Activated T-helper 1 cell treated with anti-CD3 and anti-CD28 coated beads, Interleukin-12 subunit alpha, Interleukin-12 subunit beta, Interleukin-2, Interleukin-4 antibody, amounts not matched to agents 30 ng/mL and 10 ng/mL and 1 ng/mL, durations not matched to agents 14 hours and 24 hours and 36 hours (primary cell): ENCODE results near the gene DHCR24. TPM values are rescaled to one million over a fixed set of nuclear protein-coding genes. Genes with fewer than 3 reads are reported as not detected.

Experiments
- DNase-seq: peaks from one replicate; pipeline ENCODE4 v3.0.0; 2021; ENCODE audit warnings: low spot score
- H3K27ac Mint-ChIP-seq: one replicate; pipeline ENCODE4 v1.8.0; 2021; ENCODE audit warnings: mild to moderate bottlenecking, mixed read lengths
- H3K27me3 Mint-ChIP-seq: one replicate; pipeline ENCODE4 v1.8.0; 2022; ENCODE audit warnings: mild to moderate bottlenecking, moderate library complexity, mixed read lengths; ENCODE audit not compliant: insufficient read depth
- H3K36me3 Mint-ChIP-seq: one replicate; pipeline ENCODE4 v1.8.0; 2021; ENCODE audit warnings: low read depth, mixed read lengths
- H3K4me1 Mint-ChIP-seq: one replicate; pipeline ENCODE4 v1.8.0; 2021; ENCODE audit warnings: low read depth, mixed read lengths
- H3K4me3 Mint-ChIP-seq: one replicate; pipeline ENCODE4 v1.8.0; 2021; ENCODE audit warnings: mild to moderate bottlenecking, moderate library complexity, mixed read lengths
- H3K9me3 Mint-ChIP-seq: one replicate; pipeline ENCODE4 v1.8.0; 2021; ENCODE audit warnings: mixed read lengths
- intact Hi-C: fragments of 100-400 bp; cut with micrococcal nuclease; formaldehyde crosslinking; loops from one replicate; pipeline ENCODE4 v1.15.1; 2024
- total RNA-seq: library from RNA; stranded (reverse); gene quantifications from 2 replicates; pipeline ENCODE4 v1.2.3, GENCODE V29; 2022

DHCR24 gene
- total RNA-seq, 1 donor from 2014 or later = 211 TPM

- intact Hi-C loops = no loop called here
- DNase-seq = no peak
- no peaks in the 10 kb centered on the region for H3K9me3 Mint-ChIP-seq
- no peaks in the 10 kb centered on the region for H3K4me1 Mint-ChIP-seq
- no peak overlapping the region for H3K4me3 Mint-ChIP-seq
- no peak overlapping the region for H3K27ac Mint-ChIP-seq
- peaks cover 41% of the 10 kb centered on the region for H3K36me3 Mint-ChIP-seq
- no peaks in the 10 kb centered on the region for H3K27me3 Mint-ChIP-seq
Measured at GRCh38 chr1:54853793-54854370, 33.1 kb downstream of the DHCR24 start.

GRCh38 chr1:54853096-54853792 is 33.8 kb downstream of the DHCR24 start:
- intact Hi-C loops = no loop called here
- H3K36me3 Mint-ChIP-seq = peaks cover 41% of the 10 kb centered on the region
- H3K27ac Mint-ChIP-seq = no peak overlapping the region
- H3K27me3 Mint-ChIP-seq = no peaks in the 10 kb centered on the region
- H3K4me1 Mint-ChIP-seq = no peaks in the 10 kb centered on the region
- H3K9me3 Mint-ChIP-seq = no peaks in the 10 kb centered on the region
- no peak for DNase-seq
- no peak overlapping the region for H3K4me3 Mint-ChIP-seq

- DNase-seq = no peak
- H3K9me3 Mint-ChIP-seq = no peaks in the 10 kb centered on the region
- no peak overlapping the region for H3K27ac Mint-ChIP-seq
- H3K27me3 Mint-ChIP-seq = no peaks in the 10 kb centered on the region
- no peaks in the 10 kb centered on the region for H3K4me1 Mint-ChIP-seq
- peaks cover 47% of the 10 kb centered on the region for H3K36me3 Mint-ChIP-seq
- no peak overlapping the region for H3K4me3 Mint-ChIP-seq
- intact Hi-C loops = no loop called here
Measured at GRCh38 chr1:54851936-54852524, 35.0 kb downstream of the DHCR24 start.

GRCh38 chr1:54851406-54851805 is 35.6 kb downstream of the DHCR24 start:
- Mint-ChIP-seq H3K27me3 (no peaks in the 10 kb centered on the region), H3K4me1 (no peaks in the 10 kb centered on the region), H3K36me3 (peaks cover 44% of the 10 kb centered on the region), H3K27ac (no peak overlapping the region), H3K9me3 (no peaks in the 10 kb centered on the region), H3K4me3 (no peak overlapping the region)
- DNase-seq = no peak
- intact Hi-C loops = no loop called here

- H3K36me3 Mint-ChIP-seq = peaks cover 44% of the 10 kb centered on the region
- no peaks in the 10 kb centered on the region for H3K4me1 Mint-ChIP-seq
- no peak overlapping the region for H3K4me3 Mint-ChIP-seq
- no peaks in the 10 kb centered on the region for H3K9me3 Mint-ChIP-seq
- no peak for DNase-seq
- intact Hi-C loops = no loop called here
- H3K27me3 Mint-ChIP-seq = no peaks in the 10 kb centered on the region
- no peak overlapping the region for H3K27ac Mint-ChIP-seq
Measured at GRCh38 chr1:54850737-54851136, 36.3 kb downstream of the DHCR24 start.

GRCh38 chr1:54850069-54850730 is 36.8 kb downstream of the DHCR24 start:
- no peak for DNase-seq
- Mint-ChIP-seq H3K27ac (no peak overlapping the region), H3K4me3 (no peak overlapping the region), H3K36me3 (peaks cover 44% of the 10 kb centered on the region), H3K9me3 (no peaks in the 10 kb centered on the region), H3K27me3 (no peaks in the 10 kb centered on the region), H3K4me1 (no peaks in the 10 kb centered on the region)
- intact Hi-C loops = no loop called here

- intact Hi-C loops = no loop called here
- Mint-ChIP-seq H3K36me3 (peaks cover 42% of the 10 kb centered on the region), H3K4me3 (no peak overlapping the region), H3K9me3 (no peaks in the 10 kb centered on the region), H3K4me1 (no peaks in the 10 kb centered on the region), H3K27me3 (no peaks in the 10 kb centered on the region), H3K27ac (no peak overlapping the region)
- no peak for DNase-seq
Measured at GRCh38 chr1:54849219-54850068, 37.6 kb downstream of the DHCR24 start.

GRCh38 chr1:54848134-54848948 is 38.7 kb downstream of the DHCR24 start:
- intact Hi-C loops = no loop called here
- Mint-ChIP-seq H3K27me3 (no peaks in the 10 kb centered on the region), H3K4me1 (no peaks in the 10 kb centered on the region), H3K27ac (no peak overlapping the region), H3K9me3 (no peaks in the 10 kb centered on the region), H3K36me3 (peaks cover 32% of the 10 kb centered on the region), H3K4me3 (no peak overlapping the region)
- no peak for DNase-seq

- Mint-ChIP-seq H3K27ac (no peak overlapping the region), H3K36me3 (peaks cover 27% of the 10 kb centered on the region), H3K27me3 (no peaks in the 10 kb centered on the region), H3K9me3 (no peaks in the 10 kb centered on the region), H3K4me1 (no peaks in the 10 kb centered on the region), H3K4me3 (no peak overlapping the region)
- intact Hi-C loops = no loop called here
- DNase-seq = no peak
Measured at GRCh38 chr1:54846716-54847284, 40.2 kb downstream of the DHCR24 start.

- peaks cover 24% of the 10 kb centered on the region for H3K36me3 Mint-ChIP-seq
- intact Hi-C loops = no loop called here
- no peak for DNase-seq
- H3K4me3 Mint-ChIP-seq = no peak overlapping the region
- H3K9me3 Mint-ChIP-seq = no peaks in the 10 kb centered on the region
- H3K4me1 Mint-ChIP-seq = no peaks in the 10 kb centered on the region
- H3K27me3 Mint-ChIP-seq = no peaks in the 10 kb centered on the region
- no peak overlapping the region for H3K27ac Mint-ChIP-seq
Measured at GRCh38 chr1:54846301-54846700, 40.7 kb downstream of the DHCR24 start.

- intact Hi-C loops = no loop called here
Measured at GRCh38 chr1:54845772-54846171, 41.2 kb downstream of the DHCR24 start.

GRCh38 chr1:54844564-54844963 is 42.4 kb downstream of the DHCR24 start:
- no peaks in the 10 kb centered on the region for H3K4me1 Mint-ChIP-seq
- DNase-seq = no peak
- no peak overlapping the region for H3K27ac Mint-ChIP-seq
- intact Hi-C loops = no loop called here
- no peak overlapping the region for H3K4me3 Mint-ChIP-seq
- H3K36me3 Mint-ChIP-seq = peaks cover 20% of the 10 kb centered on the region
- no peaks in the 10 kb centered on the region for H3K9me3 Mint-ChIP-seq
- no peaks in the 10 kb centered on the region for H3K27me3 Mint-ChIP-seq

More at GRCh38 chr1:54845772-54846171, 41.2 kb downstream of the DHCR24 start:
- no peak overlapping the region for H3K4me3 Mint-ChIP-seq
- H3K9me3 Mint-ChIP-seq = no peaks in the 10 kb centered on the region
- no peak overlapping the region for H3K27ac Mint-ChIP-seq
- DNase-seq = no peak
- no peaks in the 10 kb centered on the region for H3K27me3 Mint-ChIP-seq
- H3K36me3 Mint-ChIP-seq = peaks cover 24% of the 10 kb centered on the region
- H3K4me1 Mint-ChIP-seq = no peaks in the 10 kb centered on the region
